Measurements from ENCODE around the gene ZNF287. TPM values are rescaled to one million over a fixed set of nuclear protein-coding genes. Genes with fewer than 3 reads are reported as not detected.
A peak's percentile ranks its signal among the peaks of the same experiment; 100 is the strongest.

The ZNF287 gene
- total and polyA plus RNA-seq, 7 donors = 1.5 to 10.0 (median 4.3) TPM

GRCh38 chr17:16519021-16519420 is 50.0 kb downstream of the ZNF287 start:
- Histone ChIP-seq H3K9me3 (no peaks in the 10 kb centered on the region), H3K27ac (no peak overlapping the region), H3K4me3 (no peak overlapping the region), H3K27me3 (ENCODE audit: insufficient read depth in 3 of 3, low read length in 2 of 3) (peaks cover 0 to 20% (median 0%) of the 10 kb centered on the region in 3 donors), H3K4me1 (peaks cover 8% of the 10 kb centered on the region), H3K36me3 (ENCODE audit: insufficient read depth in 1 of 2, low read depth in 1 of 2) (no peaks in the 10 kb centered on the region)
- intact Hi-C loops (cut with DNase I) = no loop called here
- ATAC-seq (no peak), DNase-seq (no peak)
- TF ChIP-seq CTCF (IDR thresholded peaks at IDR 0.05) = no peak

- ATAC-seq (no peak), DNase-seq (no peak)
- no peak for TF ChIP-seq CTCF (IDR thresholded peaks at IDR 0.05)
- H3K9me3 ChIP-seq = no peaks in the 10 kb centered on the region
- H3K27ac ChIP-seq = no peak overlapping the region
- no peak overlapping the region for H3K4me3 ChIP-seq
- intact Hi-C loops (cut with DNase I) = no loop called here
- peaks cover 0 to 20% (median 0%) of the 10 kb centered on the region in 3 donors for H3K27me3 ChIP-seq (ENCODE audit: insufficient read depth in 3 of 3, low read length in 2 of 3)
- WGBS, 3 donors = 92 to 94% (median 93%) methylated on average over 7 of the region's 7 CpGs
- H3K36me3 ChIP-seq (ENCODE audit: insufficient read depth in 1 of 2, low read depth in 1 of 2) = no peaks in the 10 kb centered on the region
- H3K4me1 ChIP-seq = peaks cover 8% of the 10 kb centered on the region
Observed at GRCh38 chr17:16517477-16517876, 51.5 kb downstream of the ZNF287 start.

GRCh38 chr17:16516594-16517051 is 52.4 kb downstream of the ZNF287 start:
- intact Hi-C loops (cut with DNase I) = no loop called here
- WGBS, 3 donors = 10 to 14% (median 11%) methylated on average over 16 of the region's 16 CpGs
- ATAC-seq = peak in 3 of 4 donors; percentile 52 to 74 (median 65)

GRCh38 chr17:16515933-16516332 is 53.1 kb downstream of the ZNF287 start:
- no peak for ATAC-seq
- intact Hi-C loops (cut with DNase I) = no loop called here

More at GRCh38 chr17:16516594-16517051, 52.4 kb downstream of the ZNF287 start:
- H3K4me3 ChIP-seq = no peak overlapping the region
- no peaks in the 10 kb centered on the region for H3K36me3 ChIP-seq (ENCODE audit: insufficient read depth in 1 of 2, low read depth in 1 of 2)
- no peak overlapping the region for H3K27ac ChIP-seq
- H3K4me1 ChIP-seq = peaks cover 8% of the 10 kb centered on the region
- H3K27me3 ChIP-seq (ENCODE audit: insufficient read depth in 3 of 3, low read length in 2 of 3) = peaks cover 0 to 20% (median 0%) of the 10 kb centered on the region in 3 donors
- TF ChIP-seq CTCF (IDR thresholded peaks at IDR 0.05) = no peak
- H3K9me3 ChIP-seq = no peaks in the 10 kb centered on the region
- peak in 1 of 2 donors; percentile 38 for DNase-seq

More at GRCh38 chr17:16515933-16516332, 53.1 kb downstream of the ZNF287 start:
- no peak for TF ChIP-seq CTCF (IDR thresholded peaks at IDR 0.05)
- Histone ChIP-seq H3K27ac (no peak overlapping the region), H3K9me3 (no peaks in the 10 kb centered on the region), H3K4me3 (no peak overlapping the region), H3K4me1 (peaks cover 8% of the 10 kb centered on the region), H3K27me3 (ENCODE audit: insufficient read depth in 3 of 3, low read length in 2 of 3) (peaks cover 0 to 20% (median 0%) of the 10 kb centered on the region in 3 donors), H3K36me3 (ENCODE audit: insufficient read depth in 1 of 2, low read depth in 1 of 2) (no peaks in the 10 kb centered on the region)
- no peak for DNase-seq
- 88 to 93% (median 92%) methylated on average over 4 of the region's 4 CpGs for WGBS, 3 donors
